ENCODE measurements around the gene STK11. TPM values are rescaled to one million over a fixed set of nuclear protein-coding genes. Genes with fewer than 3 reads are reported as not detected.

The STK11 gene
- polyA plus RNA-seq, 1 of the 3 experiments (the other 2 are of a cell fraction), result 55.5 TPM

- TF ChIP-seq, protein P1, sequence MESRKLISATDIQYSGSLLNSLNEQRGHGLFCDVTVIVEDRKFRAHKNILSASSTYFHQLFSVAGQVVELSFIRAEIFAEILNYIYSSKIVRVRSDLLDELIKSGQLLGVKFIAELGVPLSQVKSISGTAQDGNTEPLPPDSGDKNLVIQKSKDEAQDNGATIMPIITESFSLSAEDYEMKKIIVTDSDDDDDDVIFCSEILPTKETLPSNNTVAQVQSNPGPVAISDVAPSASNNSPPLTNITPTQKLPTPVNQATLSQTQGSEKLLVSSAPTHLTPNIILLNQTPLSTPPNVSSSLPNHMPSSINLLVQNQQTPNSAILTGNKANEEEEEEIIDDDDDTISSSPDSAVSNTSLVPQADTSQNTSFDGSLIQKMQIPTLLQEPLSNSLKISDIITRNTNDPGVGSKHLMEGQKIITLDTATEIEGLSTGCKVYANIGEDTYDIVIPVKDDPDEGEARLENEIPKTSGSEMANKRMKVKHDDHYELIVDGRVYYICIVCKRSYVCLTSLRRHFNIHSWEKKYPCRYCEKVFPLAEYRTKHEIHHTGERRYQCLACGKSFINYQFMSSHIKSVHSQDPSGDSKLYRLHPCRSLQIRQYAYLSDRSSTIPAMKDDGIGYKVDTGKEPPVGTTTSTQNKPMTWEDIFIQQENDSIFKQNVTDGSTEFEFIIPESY (IDR thresholded peaks at IDR 0.05; ENCODE audit: borderline replicate concordance, low read depth), result no peak
- no peak for TF ChIP-seq EZH2phosphoT487 (IDR thresholded peaks at IDR 0.05; ENCODE audit: borderline replicate concordance, low read depth)
These were observed 16.3 kb downstream of the STK11 start (continued) for GRCh38 chr19:1221904-1222255.

DNA sequence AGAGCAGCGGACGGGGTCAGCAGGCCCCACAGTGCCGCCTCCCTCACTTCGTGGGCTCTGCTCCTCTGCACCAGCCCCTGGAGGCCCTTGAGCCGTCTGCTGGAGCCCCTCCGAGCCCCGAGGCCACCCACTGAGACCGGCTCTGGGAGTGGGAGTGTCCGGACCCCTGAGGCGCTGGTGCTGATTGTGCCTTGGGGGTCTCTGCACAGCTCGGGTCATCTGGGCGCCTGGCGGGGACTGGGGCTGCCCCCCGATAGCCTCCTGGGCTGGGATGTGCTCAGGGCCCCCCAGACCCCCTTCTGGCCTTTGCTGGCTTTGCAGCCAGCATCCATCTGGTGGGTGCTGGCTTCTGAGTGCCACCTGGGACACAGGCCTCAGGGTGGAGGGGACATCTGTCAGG lies 16.8 kb downstream of the STK11 start:
- Histone ChIP-seq H2AFZ (ENCODE audit: low read depth) (no peak overlapping the region), H3K27ac (ENCODE audit: low read depth in 2 of 2, low read length in 1 of 2) (no peak overlapping the region; a peak in 1 of 4 replicates), H3K4me1 (ENCODE audit: control insufficient read depth in 1 of 2, insufficient read depth in 2 of 2, low read depth in 1 of 2, low read length in 1 of 2) (peaks cover 0 to 5% of the 10 kb centered on the region in 2 experiments; a peak in 1 of 4 replicates), H3K4me3 (ENCODE audit: low read depth in 2 of 2, low read length in 1 of 2) (no peak overlapping the region; a peak in 1 of 4 replicates), H3F3A (replicated peaks; ENCODE audit: insufficient read depth) (peaks cover 6% of the 10 kb centered on the region), H3K79me2 (ENCODE audit: insufficient read depth) (peaks cover 33% of the 10 kb centered on the region), H3K36me3 (replicated peaks in 1 of 2; ENCODE audit: control insufficient read depth in 1 of 2, insufficient read depth in 2 of 2, low read length in 1 of 2) (peaks cover 0 to 45% of the 10 kb centered on the region in 2 experiments), H3K27me3 (ENCODE audit: insufficient read depth) (no peaks in the 10 kb centered on the region), H3K9me2 (no peaks in the 10 kb centered on the region), H4K20me1 (ENCODE audit: insufficient read depth) (peaks cover 22% of the 10 kb centered on the region; the same call in 1 of the 2 replicates), H3K9ac (no peak overlapping the region), H3K9me3 (no peaks in the 10 kb centered on the region), H3K4me2 (no peak overlapping the region)
- DNase-seq, result peak; percentile 76
- WGBS (ENCODE audit: low lambda C conversion rate), result 90% methylated on average over 2 of the region's 14 CpGs
- TF ChIP-seq MEF2A (IDR thresholded peaks at IDR 0.05; ENCODE audit: borderline replicate concordance, low read depth) (no peak), TEAD4 (IDR thresholded peaks at IDR 0.05; ENCODE audit: borderline replicate concordance, insufficient read depth) (no peak), USF1 (IDR thresholded peaks at IDR 0.05; ENCODE audit: borderline replicate concordance, low read depth) (no peak), MAX (IDR thresholded peaks at IDR 0.05; ENCODE audit: low read depth) (no peak)
- POLR2A ChIA-PET, result interaction anchor here (1.2 kb wide), 1 partner anchor 46 kb away, joined by 3 read pairs; no protein-coding TSS in a partner anchor
- CTCF ChIA-PET, result interaction anchor here (0.9 to 7.0 kb wide), 17 partner anchors 8 to 267 kb away, joined by 3 to 82 read pairs (median 7); partner anchors contain the start of genes ATP5F1D, CBARP and CIRBP

GRCh38 chr19:1223018-1223855 lies 17.7 kb downstream of the STK11 start:
- peaks cover 0 to 53% of the 10 kb centered on the region in 2 experiments for H3K36me3 ChIP-seq (replicated peaks in 1 of 2; ENCODE audit: control insufficient read depth in 1 of 2, insufficient read depth in 2 of 2, low read length in 1 of 2)
- H3K9me3 ChIP-seq, result no peaks in the 10 kb centered on the region
- peaks cover 21% of the 10 kb centered on the region; the same call in 1 of the 2 replicates for H4K20me1 ChIP-seq (ENCODE audit: insufficient read depth)
- H2AFZ ChIP-seq (ENCODE audit: low read depth), result no peak overlapping the region
- H3K4me3 ChIP-seq (ENCODE audit: low read depth in 2 of 2, low read length in 1 of 2), result no peak overlapping the region; a peak in 1 of 4 replicates
- WGBS (ENCODE audit: low lambda C conversion rate), result 78% methylated on average over 23 of the region's 48 CpGs
- peaks cover 0 to 5% of the 10 kb centered on the region in 2 experiments; a peak in 1 of 4 replicates for H3K4me1 ChIP-seq (ENCODE audit: control insufficient read depth in 1 of 2, insufficient read depth in 2 of 2, low read depth in 1 of 2, low read length in 1 of 2)
- peak; percentile 76 for DNase-seq
- H3F3A ChIP-seq (replicated peaks; ENCODE audit: insufficient read depth), result peaks cover 3% of the 10 kb centered on the region
- no peaks in the 10 kb centered on the region for H3K27me3 ChIP-seq (ENCODE audit: insufficient read depth)
- TF ChIP-seq MAX (IDR thresholded peaks at IDR 0.05; ENCODE audit: low read depth) (no peak), FOXJ3 (CRISPR knock-in tag; IDR thresholded peaks at IDR 0.05) (no peak), EZH2phosphoT487 (IDR thresholded peaks at IDR 0.05; ENCODE audit: borderline replicate concordance, low read depth) (no peak), TAF1 (IDR thresholded peaks at IDR 0.05; ENCODE audit: borderline replicate concordance, low read depth, low read length) (no peak), SMC3 (IDR thresholded peaks at IDR 0.05; ENCODE audit: low read depth, low read length) (peak; percentile 25; the same call in 1 of the 2 replicates), RAD21 (IDR thresholded peaks at IDR 0.05; ENCODE audit: low read length) (peak; percentile 39; the same call in 1 of the 2 replicates)
- TF ChIP-seq, protein P2, sequence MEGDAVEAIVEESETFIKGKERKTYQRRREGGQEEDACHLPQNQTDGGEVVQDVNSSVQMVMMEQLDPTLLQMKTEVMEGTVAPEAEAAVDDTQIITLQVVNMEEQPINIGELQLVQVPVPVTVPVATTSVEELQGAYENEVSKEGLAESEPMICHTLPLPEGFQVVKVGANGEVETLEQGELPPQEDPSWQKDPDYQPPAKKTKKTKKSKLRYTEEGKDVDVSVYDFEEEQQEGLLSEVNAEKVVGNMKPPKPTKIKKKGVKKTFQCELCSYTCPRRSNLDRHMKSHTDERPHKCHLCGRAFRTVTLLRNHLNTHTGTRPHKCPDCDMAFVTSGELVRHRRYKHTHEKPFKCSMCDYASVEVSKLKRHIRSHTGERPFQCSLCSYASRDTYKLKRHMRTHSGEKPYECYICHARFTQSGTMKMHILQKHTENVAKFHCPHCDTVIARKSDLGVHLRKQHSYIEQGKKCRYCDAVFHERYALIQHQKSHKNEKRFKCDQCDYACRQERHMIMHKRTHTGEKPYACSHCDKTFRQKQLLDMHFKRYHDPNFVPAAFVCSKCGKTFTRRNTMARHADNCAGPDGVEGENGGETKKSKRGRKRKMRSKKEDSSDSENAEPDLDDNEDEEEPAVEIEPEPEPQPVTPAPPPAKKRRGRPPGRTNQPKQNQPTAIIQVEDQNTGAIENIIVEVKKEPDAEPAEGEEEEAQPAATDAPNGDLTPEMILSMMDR (IDR thresholded peaks at IDR 0.05), result peak; percentile 61
- CTCF ChIA-PET, result interaction anchor here (0.7 to 7.0 kb wide), 17 partner anchors 9 to 268 kb away, joined by 3 to 82 read pairs (median 5); partner anchors contain the start of genes ATP5F1D, CBARP and CIRBP
- POLR2A ChIA-PET, result interaction anchor here (1.2 kb wide), 1 partner anchor 46 kb away, joined by 3 read pairs; no protein-coding TSS in a partner anchor
- H3K9me2 ChIP-seq, result no peaks in the 10 kb centered on the region
- no peak overlapping the region; a peak in 1 of 4 replicates for H3K27ac ChIP-seq (ENCODE audit: low read depth in 2 of 2, low read length in 1 of 2)
- peaks cover 25% of the 10 kb centered on the region for H3K79me2 ChIP-seq (ENCODE audit: insufficient read depth)
- H3K9ac ChIP-seq, result no peak overlapping the region
- H3K4me2 ChIP-seq, result no peak overlapping the region

Measured in SK-N-SH (cell line).